Measurements from ENCODE around the gene ADAMTS6. TPM values are rescaled to one million over a fixed set of nuclear protein-coding genes. Genes with fewer than 3 reads are reported as not detected.

ADAMTS6 gene
- polyA plus RNA-seq, 2 of the 4 experiments (the other 2 are of a cell fraction): 0.22 to 0.66 TPM

- DNase-seq (ENCODE audit: low read depth in 1 of 2, low spot score in 1 of 2) (peak in 1 of 2 experiments; percentile 12), FAIRE-seq (no peak), ATAC-seq (peak; percentile 31 to 47; a peak in 2 of 6 replicates)
- no peak overlapping the region for H3K27ac ChIP-seq
- no peak overlapping the region for H3K4me2 ChIP-seq
- TF ChIP-seq HEYL (CRISPR knock-in tag; IDR thresholded peaks at IDR 0.05) (no peak), BHLHE40 (IDR thresholded peaks at IDR 0.05; ENCODE audit: low read depth, low read length) (no peak), FOSL2 (IDR thresholded peaks at IDR 0.05) (no peak), FOSL2 (CRISPR knock-in tag; IDR thresholded peaks at IDR 0.05) (no peak), CHD2 (IDR thresholded peaks at IDR 0.05; ENCODE audit: low read length, partially characterized antibody) (no peak), RNF2 (IDR thresholded peaks at IDR 0.05; ENCODE audit: borderline replicate concordance, low read depth) (no peak), HOXB5 (CRISPR knock-in tag; IDR thresholded peaks at IDR 0.05) (no peak), KDM5A (IDR thresholded peaks at IDR 0.05) (no peak), SMC3 (IDR thresholded peaks at IDR 0.05) (no peak)
- TF ChIP-seq, protein P1, sequence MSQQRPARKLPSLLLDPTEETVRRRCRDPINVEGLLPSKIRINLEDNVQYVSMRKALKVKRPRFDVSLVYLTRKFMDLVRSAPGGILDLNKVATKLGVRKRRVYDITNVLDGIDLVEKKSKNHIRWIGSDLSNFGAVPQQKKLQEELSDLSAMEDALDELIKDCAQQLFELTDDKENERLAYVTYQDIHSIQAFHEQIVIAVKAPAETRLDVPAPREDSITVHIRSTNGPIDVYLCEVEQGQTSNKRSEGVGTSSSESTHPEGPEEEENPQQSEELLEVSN (IDR thresholded peaks at IDR 0.05; ENCODE audit: borderline replicate concordance, low read depth): no peak
- H3K9me3 ChIP-seq: no peaks in the 10 kb centered on the region
- ChIA-PET POLR2A (interaction anchor here (0.7 kb wide), 1 partner anchor 55 kb away, joined by 4 read pairs; no protein-coding TSS in a partner anchor), CTCF (no interaction called here)
- no peak overlapping the region for H3K4me3 ChIP-seq
- H3K4me1 ChIP-seq: peaks cover 8% of the 10 kb centered on the region; the same call in 1 of the 3 replicates
- 49% methylated on average over 4 of the region's 4 CpGs for WGBS (ENCODE audit: missing lambda C conversion rate)
Observed at GRCh38 chr5:65157906-65158603, 323.7 kb downstream of the ADAMTS6 start.

DNA sequence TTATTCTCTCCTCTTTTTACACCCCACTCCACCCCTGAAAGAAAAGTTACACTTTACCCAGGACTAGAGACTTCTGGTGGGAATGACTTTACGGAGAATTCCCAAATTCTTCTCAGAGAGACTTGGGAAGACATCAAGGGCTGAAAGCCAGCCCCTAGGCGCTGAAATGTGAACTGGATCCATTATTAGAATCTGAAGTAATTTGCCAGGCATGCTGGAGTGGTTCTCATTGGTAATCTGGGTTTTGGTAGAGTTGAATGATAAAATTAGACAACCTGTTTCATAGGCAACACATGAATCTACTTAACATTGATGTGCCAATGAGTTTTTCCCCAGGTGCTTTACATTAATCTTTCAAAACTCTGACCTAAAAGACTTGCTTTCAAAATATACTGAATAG lies 324.8 kb downstream of the ADAMTS6 start:
- ATAC-seq: no peak
- DNase-seq (ENCODE audit: low read depth in 1 of 2, low spot score in 1 of 2): no peak
- CTCF ChIA-PET: no interaction called here
- POLR2A ChIA-PET: no interaction called here
- 61% methylated on average over 2 of the region's 2 CpGs for WGBS (ENCODE audit: missing lambda C conversion rate)
- H3K4me3 ChIP-seq: no peak overlapping the region
- H3K27ac ChIP-seq: no peak overlapping the region
- peaks cover 13% of the 10 kb centered on the region; the same call in 1 of the 3 replicates for H3K4me1 ChIP-seq
- H3K4me2 ChIP-seq: no peak overlapping the region
- FAIRE-seq: no peak
- TF ChIP-seq CBX2 (IDR thresholded peaks at IDR 0.05; ENCODE audit: borderline replicate concordance, low read depth): no peak
- no peak for TF ChIP-seq HDAC2 (IDR thresholded peaks at IDR 0.05)
- no peak for TF ChIP-seq MAZ (IDR thresholded peaks at IDR 0.05; ENCODE audit: borderline replicate concordance, low read depth, low read length)
- no peak for TF ChIP-seq RCOR1 (IDR thresholded peaks at IDR 0.05; ENCODE audit: low read depth, low read length)
- no peak for TF ChIP-seq SREBF2 (IDR thresholded peaks at IDR 0.05)
- TF ChIP-seq ZSCAN20 (CRISPR knock-in tag; IDR thresholded peaks at IDR 0.05): no peak
- TF ChIP-seq EP300 (IDR thresholded peaks at IDR 0.05): no peak
- no peak for TF ChIP-seq RFX5 (IDR thresholded peaks at IDR 0.05)
- TF ChIP-seq NR3C1 (IDR thresholded peaks at IDR 0.05): no peak
- TF ChIP-seq ZNF302 (CRISPR knock-in tag; IDR thresholded peaks at IDR 0.05): no peak
- TF ChIP-seq GATA3 (IDR thresholded peaks at IDR 0.05; ENCODE audit: borderline replicate concordance): no peak
- TF ChIP-seq FOXS1 (CRISPR knock-in tag; IDR thresholded peaks at IDR 0.05): no peak
- no peak for TF ChIP-seq SMC3 (IDR thresholded peaks at IDR 0.05)
- TF ChIP-seq, protein P2, sequence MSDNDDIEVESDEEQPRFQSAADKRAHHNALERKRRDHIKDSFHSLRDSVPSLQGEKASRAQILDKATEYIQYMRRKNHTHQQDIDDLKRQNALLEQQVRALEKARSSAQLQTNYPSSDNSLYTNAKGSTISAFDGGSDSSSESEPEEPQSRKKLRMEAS (IDR thresholded peaks at IDR 0.05): no peak
- no peak for TF ChIP-seq KDM5A (IDR thresholded peaks at IDR 0.05)
- TF ChIP-seq FOSB (CRISPR knock-in tag; IDR thresholded peaks at IDR 0.05): no peak
- TF ChIP-seq EHMT2 (IDR thresholded peaks at IDR 0.05; ENCODE audit: low read depth): no peak
- H3K9me3 ChIP-seq: no peaks in the 10 kb centered on the region

- peaks cover 6% of the 10 kb centered on the region; the same call in 1 of the 3 replicates for H3K4me1 ChIP-seq
- peak overlapping the region; percentile 34 to 60; a peak in 2 of 6 replicates for H3K27ac ChIP-seq
- no peaks in the 10 kb centered on the region for H3K9me3 ChIP-seq
- no peak overlapping the region for H3K4me3 ChIP-seq
- POLR2A ChIA-PET: interaction anchor here (1.2 to 1.5 kb wide), 3 partner anchors 10 to 331 kb away, joined by 3 to 4 read pairs (median 3); no protein-coding TSS in a partner anchor
- ATAC-seq (peak; percentile 19 to 71; a peak in 3 of 6 replicates), DNase-seq (ENCODE audit: low read depth in 1 of 2, low spot score in 1 of 2) (peak in 1 of 2 experiments; percentile 22), FAIRE-seq (no peak)
- H3K4me2 ChIP-seq: peak overlapping the region; percentile 34; the same call in 2 of the 3 replicates
- WGBS (ENCODE audit: missing lambda C conversion rate): 15% methylated on average over 2 of the region's 2 CpGs
- TF ChIP-seq EP300 (IDR thresholded peaks at IDR 0.05) (no peak), MAZ (IDR thresholded peaks at IDR 0.05; ENCODE audit: borderline replicate concordance, low read depth, low read length) (no peak)
- CTCF ChIA-PET: no interaction called here
Observed at GRCh38 chr5:65152131-65152530, 329.6 kb downstream of the ADAMTS6 start.
